ENCODE data around the gene PALD1. TPM values are rescaled to one million over a fixed set of nuclear protein-coding genes. Genes with fewer than 3 reads are reported as not detected.

Gene PALD1
- total and polyA plus RNA-seq, 9 of the 15 experiments (the other 6 are each of a cell fraction or from before 2014, with no cell fraction given): 0.03 to 0.29 (median 0.09) TPM; not detected in 2

GRCh38 chr10:70592746-70593512, 114.4 kb downstream of the PALD1 start:
- Histone ChIP-seq H3K27me3 (ENCODE audit: control insufficient read depth in 2 of 2, insufficient read depth in 2 of 2, low read length in 2 of 2) (no peaks in the 10 kb centered on the region), H4K20me1 (replicated peaks; ENCODE audit: control insufficient read depth, insufficient read depth, low read length) (no peaks in the 10 kb centered on the region), H3K36me3 (ENCODE audit: control insufficient read depth, insufficient read depth, low read length) (no peaks in the 10 kb centered on the region), H3K4me1 (replicated peaks in 1 of 2; ENCODE audit: control insufficient read depth in 2 of 2, insufficient read depth in 2 of 2, low read length in 2 of 2) (peaks cover 54 to 64% of the 10 kb centered on the region in 2 experiments), H3K9me3 (replicated peaks; ENCODE audit: control insufficient read depth, insufficient read depth, low read depth, low read length) (no peaks in the 10 kb centered on the region), H3K4me3 (no peak overlapping the region), H3K9me1 (ENCODE audit: control insufficient read depth, insufficient read depth, low read length) (no peaks in the 10 kb centered on the region), H3K4me2 (ENCODE audit: insufficient read depth, low read length) (no peak overlapping the region), H3K79me2 (ENCODE audit: control insufficient read depth, insufficient read depth, low read length) (no peaks in the 10 kb centered on the region; the same call in 2 of the 3 replicates), H3K27ac (ENCODE audit: extremely low read depth, low read depth, low read length) (no peak overlapping the region), H3K9ac (ENCODE audit: insufficient read depth in 1 of 2, low read depth in 2 of 2, low read length in 2 of 2) (peak overlapping the region in 1 of 2 experiments; percentile 47; a peak in 2 of 4 replicates), H2AFZ (ENCODE audit: low read depth, low read length) (no peak overlapping the region)
- no peak for ATAC-seq
- 0 out of 2 replicates have a peak, but pooled peaks have one; percentile 30 for TF ChIP-seq ZNF780A (CRISPR knock-in tag; IDR thresholded peaks at IDR 0.05)
- no peak for TF ChIP-seq ZC3H4 (CRISPR knock-in tag; IDR thresholded peaks at IDR 0.05; ENCODE audit: borderline replicate concordance)
- TF ChIP-seq ETS1 (conservative IDR thresholded peaks at IDR 0.05; ENCODE audit: control insufficient read depth, low read depth, low read length): no peak
- TF ChIP-seq TAF15 (IDR thresholded peaks at IDR 0.05; ENCODE audit: low read depth, low read length): no peak
- no peak for DNase-seq (ENCODE audit: extremely low read depth in 1 of 4, low spot score in 3 of 4)
- no peak for FAIRE-seq
- BruUV-seq (replicated peaks): no TSS peak
- WGBS (ENCODE audit: insufficient coverage, low coverage, missing lambda C conversion rate): 62% methylated on average over 16 of the region's 16 CpGs
- intact Hi-C loops (cut with micrococcal nuclease): no loop called here
- in situ Hi-C loops (cut with MboI): no loop called here
- POLR2A ChIA-PET: interaction anchor here (1.0 to 1.7 kb wide), 3 partner anchors 10 to 84 kb away, joined by 3 to 5 read pairs (median 3); partner anchors contain the start of gene PRF1
- CTCF ChIA-PET (ENCODE audit: low intra/inter-chr PET ratio): no interaction called here
